GM21526 (cell line): Measurements from ENCODE around the gene SPTSSB.

Experiments used
- ATAC-seq: cut with Tn5 transposase; IDR thresholded peaks from one replicate; pipeline ENCODE4 v1.9.1; 2021; ENCODE audit warnings: moderate library complexity; ENCODE audit not compliant: unreplicated experiment, low FRiP score

SPTSSB gene

DNA sequence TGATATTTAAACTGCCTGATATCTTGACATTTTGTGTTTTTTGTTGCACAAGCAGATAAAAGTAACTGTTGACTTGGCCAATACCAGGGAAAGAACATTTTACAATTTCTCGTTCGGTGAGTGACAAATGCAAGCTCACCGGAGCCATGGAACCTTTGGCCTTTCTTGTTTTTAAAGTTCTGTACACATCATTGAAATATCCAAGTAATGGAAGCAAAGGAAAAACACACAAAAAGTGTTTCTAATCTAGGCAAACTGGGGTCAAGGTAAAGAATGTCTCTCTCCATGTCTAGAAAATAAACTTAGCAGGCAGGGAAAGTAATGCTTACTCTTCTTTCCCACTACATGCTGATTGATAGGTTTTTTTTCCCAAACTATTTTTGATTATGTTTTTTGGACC lies 27.8 kb downstream of the SPTSSB start:
- no peak for ATAC-seq

DNA sequence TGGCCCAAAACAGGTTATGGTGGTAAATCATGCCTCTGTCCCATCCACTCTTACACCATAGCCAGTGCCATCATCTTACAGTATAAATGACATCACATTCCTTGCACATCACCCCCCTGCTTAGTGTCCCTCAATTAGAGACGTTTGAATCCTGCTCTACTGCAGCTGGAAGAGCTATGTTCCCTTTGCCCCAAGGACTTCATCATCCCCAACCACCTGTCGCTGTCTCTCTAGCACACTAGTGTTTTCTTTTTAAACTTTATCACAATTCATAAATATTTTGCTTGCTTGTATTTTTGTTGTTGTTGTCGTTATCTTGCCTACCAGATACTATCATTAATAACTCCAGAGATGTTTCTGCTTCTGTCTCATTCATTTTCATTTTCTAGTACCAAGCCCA lies 28.7 kb downstream of the SPTSSB start:
- no peak for ATAC-seq

DNA sequence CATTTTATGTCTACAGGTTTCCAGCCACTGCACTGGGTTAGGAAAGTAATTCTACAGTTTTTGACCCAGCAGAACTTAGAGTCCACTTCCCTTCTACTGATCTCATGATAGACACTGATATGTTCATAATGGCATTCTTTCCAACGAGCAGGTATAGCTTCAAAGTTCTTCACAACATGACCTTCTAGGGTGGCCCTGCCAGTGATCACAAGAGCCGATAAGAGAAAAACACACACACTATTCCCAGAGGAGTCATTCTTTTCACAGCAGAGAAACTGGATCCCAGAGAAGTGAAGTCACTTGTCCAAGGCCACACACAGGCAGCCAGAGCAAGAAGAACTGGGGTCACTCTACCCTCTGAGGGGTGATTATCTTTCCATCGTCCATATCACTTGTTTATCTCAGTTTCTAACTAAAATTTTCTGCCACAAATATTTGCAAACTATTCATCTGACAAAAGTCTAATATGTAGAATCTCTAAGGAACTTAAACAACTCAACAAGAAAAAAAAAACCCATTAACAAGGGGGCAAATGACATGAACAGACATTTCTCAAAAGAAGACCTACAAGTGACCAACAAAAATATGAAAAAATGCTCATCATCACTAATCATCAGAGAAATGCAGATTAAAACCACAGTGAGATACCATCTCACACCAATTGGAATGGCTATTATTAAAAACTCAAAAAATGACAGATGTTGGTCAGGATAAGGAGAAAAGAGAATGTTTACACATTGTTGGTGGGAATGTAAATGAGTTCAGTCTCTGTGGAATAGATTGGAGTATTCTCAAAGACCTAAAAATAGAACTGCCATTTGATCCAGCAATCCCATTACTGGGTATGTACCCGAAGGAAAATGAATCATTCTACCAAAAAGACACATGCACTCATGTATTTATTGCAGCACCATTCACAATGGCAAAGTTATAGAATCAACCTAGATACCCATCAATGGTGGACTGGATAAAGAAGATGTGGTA lies 31.5 kb downstream of the SPTSSB start:
- no peak for ATAC-seq

DNA sequence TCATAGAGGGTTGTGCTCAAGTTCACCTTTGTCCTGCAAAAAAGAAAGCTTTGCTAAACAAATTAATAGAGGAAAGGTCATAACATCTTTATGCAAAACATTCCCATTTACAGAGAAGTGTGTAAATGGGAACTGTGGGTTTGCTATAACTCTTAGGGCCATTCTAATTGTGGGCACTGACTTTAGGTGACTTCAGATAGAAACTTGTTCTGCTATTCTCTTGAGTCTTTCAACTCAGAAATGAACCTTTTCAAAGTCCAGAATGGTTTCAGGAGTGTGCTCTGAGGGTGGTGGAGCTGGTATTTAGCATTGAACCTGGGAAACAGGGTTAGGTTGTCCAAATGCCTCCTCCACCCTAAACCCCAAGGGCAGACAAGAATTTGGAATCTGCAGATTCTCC lies 34.0 kb downstream of the SPTSSB start:
- no peak for ATAC-seq

DNA sequence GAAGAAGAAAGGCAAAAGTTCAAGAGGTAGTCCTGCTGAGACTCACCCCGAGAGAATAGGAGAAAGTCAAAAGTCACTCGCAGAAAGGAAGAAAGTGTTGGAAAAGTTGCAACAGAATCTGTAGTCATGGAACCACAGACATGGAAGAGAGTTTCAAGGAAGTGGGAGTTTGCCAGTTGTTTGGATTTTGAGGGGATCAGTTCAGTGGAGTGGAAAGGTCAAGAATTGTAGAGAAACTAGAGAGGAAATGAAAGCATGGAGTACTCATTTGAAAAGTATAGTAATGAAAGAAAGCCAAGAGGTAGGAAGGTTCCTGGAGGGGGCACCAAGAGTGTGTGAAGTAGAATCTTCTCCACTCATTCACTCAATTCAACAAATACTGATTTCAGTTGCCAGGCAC lies 34.7 kb downstream of the SPTSSB start:
- ATAC-seq: no peak

DNA sequence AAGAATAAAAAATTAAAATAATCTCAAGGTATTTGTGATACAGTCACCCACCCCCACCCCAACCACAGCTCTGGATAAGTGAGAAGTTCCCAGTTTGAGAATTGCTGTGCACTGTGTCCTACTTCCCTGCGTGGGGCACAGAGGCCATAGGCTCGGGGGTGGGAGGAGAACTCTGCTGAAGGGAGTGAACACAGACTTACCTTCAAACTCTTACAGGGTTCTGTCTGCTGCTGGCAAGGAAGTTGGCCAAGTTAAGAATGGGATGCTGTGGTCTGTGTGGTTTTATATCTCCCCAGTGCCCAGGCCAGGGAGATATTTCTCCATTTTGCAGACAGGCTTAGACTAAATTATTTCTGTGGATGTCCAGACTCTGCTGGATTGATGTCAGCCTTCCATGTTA lies 37.6 kb downstream of the SPTSSB start:
- ATAC-seq: no peak

DNA sequence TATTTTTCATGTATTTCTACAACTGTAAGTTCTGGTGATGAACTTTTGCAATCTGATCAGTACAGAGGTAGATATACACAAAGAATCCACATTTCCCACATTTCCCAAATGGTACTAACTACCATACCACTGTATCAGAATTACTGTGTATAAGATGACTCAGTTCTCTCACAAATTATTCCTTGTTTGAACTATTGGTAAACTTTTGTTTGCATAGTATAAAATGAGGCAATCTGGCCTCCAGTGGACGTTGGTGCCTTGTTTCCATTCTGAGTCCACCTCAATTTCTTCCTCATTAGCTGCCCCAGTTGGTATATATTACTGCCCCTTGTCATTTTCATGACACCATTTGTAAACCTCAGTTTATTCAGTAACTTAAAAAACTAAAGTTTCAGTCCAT lies 38.5 kb downstream of the SPTSSB start:
- ATAC-seq: no peak

DNA sequence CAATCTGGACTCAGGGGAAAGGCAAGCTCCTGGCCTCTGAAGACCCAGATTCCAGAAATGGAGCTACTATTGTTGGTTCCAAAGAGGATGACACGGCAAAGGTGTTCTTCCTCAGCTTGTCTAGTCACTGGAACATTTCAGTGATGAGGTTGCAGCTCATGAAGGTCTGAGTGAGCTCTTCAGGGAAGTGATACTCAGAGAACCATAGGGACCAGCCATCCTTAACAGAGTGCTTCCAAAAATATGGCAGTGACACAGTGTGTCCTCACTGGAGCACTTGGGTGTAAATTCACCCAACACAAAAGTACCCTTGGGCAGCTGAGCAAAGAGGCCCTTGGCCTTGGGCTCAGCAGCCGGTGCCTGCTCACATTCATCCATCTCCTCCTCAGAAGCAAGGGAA lies 46.3 kb downstream of the SPTSSB start:
- ATAC-seq: no peak

DNA sequence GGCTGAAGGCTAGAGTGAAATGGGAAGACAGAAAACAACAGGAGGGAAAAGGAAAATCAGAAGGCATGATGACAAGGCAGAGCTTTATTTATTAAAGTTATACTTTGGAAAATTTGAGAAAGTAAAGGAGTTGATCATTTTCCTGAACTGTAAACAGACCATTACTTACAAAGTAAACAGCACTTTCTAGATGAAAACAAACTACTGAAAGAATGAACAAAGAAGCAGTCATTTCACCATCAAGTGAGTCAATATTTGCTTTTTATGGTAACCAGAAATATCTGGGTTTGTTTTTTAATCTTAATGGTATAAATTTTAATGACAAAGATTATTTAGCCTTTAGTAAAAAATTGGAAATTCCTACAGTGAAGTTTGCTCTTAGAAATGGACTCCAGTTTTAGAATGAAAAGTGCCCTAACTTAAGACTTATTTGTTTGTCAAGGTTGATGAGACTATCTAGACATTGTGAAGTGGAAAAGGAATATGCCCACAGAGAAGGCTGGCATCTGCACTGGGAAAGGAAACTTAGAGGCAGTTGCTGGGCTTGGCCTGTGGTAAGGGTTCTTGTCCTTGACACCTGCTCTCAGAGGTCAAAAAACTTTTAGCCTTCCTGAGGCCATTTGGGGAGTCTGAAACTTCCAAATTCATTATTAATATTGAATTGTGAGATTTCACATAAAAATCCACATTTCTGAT lies 47.2 kb downstream of the SPTSSB start:
- ATAC-seq: no peak

DNA sequence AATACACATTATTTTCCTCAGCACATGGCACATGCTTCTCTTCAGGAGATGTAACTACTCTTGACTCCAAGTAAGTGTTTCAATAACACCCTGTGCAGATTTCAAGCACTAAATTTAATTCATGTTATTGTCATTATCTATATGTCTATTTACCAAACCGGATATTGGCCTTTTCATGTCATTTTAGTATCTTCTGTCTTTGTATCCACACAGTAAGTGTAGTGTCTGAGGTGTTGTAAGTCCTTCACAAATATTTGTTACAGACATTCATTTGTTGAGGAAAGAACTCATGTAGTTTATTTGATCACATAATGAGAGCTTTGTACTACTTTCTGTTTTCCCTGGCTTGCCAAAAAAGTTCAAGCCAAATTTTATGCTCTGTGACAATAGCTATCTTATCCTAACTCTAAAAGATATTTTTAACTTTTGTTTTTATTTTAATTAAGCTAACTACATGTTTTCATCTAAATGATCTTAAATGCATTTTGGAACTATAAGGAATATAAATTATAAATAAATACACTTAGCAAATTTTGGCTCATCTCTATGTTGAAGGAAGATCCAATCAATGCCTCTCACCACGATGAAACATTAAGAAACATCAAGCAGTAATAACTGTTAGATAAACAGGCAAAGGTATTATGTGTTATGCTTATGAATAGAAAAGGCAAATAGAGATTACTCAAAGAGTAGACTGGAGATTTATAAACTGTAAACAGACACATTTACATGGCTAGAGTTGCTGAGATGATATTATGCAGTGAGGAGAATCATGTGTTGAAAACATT lies 48.3 kb downstream of the SPTSSB start:
- ATAC-seq: no peak

DNA sequence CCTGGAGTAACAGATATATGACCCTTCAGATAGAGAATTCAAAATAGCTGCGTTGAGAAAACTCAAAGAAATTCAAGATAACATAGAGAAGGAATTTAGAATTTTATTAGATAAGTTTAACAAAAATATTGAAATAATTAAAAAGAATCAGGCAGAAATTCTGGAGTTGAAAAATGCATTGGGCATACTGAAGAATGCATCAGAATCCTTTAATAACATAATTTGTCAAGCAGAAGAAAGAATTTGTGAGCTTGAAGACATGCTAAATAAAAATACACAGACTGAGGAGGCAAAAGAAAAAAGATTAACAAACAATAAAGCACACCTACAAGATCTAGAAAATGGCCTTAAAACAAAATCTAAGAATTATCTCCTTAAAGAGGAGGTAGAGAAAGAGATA lies 50.5 kb downstream of the SPTSSB start:
- ATAC-seq: no peak

DNA sequence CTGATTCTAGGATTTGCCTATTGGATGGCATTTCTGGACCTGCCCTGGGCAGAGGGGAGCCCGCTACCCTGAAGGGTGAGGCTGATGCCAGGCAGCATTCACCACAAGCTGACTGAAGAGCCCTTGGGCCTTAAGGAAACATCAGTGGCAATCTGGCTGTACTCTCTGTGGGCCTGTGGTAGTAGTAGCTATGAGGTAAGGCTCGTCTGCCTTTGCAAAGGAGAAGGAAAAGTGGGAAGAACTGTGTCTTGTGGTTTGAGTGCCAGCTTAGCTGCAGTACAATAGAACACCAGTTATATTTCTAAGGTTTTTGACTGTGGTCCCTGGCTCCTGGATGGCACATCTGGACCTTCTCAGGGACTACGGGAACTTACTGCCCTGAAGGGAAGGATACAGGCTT lies 51.5 kb downstream of the SPTSSB start:
- ATAC-seq: no peak

DNA sequence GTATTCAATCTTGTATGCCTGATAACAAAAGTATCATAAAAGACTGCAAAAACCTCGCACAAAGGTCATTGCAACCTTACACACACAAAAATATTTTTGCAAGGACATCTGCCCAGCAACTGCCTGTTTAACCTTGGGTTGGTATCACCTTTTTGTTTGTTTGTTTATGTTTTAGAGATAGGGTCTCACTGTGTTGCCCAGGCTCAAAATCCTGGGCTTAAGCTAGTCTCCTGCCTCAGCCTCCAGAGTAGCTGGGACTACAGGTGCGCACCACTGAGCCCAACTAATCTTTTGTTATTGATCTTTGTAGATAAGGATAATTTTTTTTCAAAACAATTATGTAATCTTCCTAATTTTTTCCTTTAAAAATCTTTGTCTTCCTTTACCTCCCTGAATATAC lies 54.2 kb downstream of the SPTSSB start:
- ATAC-seq: no peak

DNA sequence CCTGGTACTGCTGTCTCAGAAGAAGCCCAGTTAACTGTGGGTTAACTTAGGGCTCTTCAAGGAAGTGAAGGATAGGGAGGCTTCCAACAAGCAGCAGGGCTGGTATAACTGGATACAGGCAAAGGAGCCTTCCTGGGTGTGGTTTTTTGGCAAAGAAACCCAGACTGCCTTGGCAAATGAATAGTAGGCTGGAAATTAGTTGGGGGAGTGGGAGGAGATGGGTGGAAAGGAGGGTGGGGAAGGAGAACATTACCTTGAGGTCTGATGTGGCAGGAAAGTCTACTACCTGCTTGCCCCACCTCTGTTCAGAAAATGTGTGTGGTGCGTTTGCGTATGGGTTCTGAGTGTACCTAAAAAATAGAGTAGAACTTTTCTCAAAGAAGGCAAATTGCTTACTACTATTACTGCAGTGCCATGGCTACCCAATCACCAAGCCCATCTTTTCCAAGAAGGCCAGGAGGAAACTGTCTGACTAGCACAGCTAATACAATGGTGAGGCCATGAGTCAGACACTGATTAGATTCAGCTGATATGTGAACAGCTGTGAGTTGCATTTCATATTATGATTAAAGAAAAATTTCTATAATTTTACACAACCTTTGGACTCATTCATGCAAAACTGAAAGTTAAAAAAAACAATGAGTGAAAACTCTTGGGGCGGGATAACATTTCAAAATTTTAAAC lies 55.2 kb downstream of the SPTSSB start:
- ATAC-seq: no peak

DNA sequence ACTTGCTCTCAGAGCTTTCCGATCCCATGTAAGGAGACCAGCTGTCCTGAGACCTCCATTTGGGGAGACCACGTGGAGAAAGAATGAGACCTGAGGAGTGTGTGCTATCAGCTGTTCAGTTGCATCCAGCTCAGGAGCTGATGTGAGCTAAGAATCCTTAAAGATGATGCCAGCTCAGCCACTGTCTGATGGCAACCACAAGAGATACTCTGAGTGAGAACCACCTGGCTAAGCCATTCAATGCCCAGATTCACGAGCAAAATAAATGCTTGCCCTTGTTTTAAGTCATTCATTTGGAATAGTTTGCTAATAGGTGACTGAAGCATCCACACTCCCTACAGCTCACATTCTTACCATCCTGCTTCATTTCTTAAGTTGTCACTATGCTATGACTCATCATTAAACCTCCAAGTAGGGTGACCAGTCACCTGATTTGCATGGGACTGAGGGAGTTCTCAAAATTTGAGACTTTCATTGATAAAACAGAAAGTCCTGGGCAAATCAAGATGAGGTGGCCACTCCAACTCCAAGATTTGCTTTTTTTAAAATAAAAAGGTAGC lies 56.4 kb downstream of the SPTSSB start:
- peak; percentile 53 for ATAC-seq

DNA sequence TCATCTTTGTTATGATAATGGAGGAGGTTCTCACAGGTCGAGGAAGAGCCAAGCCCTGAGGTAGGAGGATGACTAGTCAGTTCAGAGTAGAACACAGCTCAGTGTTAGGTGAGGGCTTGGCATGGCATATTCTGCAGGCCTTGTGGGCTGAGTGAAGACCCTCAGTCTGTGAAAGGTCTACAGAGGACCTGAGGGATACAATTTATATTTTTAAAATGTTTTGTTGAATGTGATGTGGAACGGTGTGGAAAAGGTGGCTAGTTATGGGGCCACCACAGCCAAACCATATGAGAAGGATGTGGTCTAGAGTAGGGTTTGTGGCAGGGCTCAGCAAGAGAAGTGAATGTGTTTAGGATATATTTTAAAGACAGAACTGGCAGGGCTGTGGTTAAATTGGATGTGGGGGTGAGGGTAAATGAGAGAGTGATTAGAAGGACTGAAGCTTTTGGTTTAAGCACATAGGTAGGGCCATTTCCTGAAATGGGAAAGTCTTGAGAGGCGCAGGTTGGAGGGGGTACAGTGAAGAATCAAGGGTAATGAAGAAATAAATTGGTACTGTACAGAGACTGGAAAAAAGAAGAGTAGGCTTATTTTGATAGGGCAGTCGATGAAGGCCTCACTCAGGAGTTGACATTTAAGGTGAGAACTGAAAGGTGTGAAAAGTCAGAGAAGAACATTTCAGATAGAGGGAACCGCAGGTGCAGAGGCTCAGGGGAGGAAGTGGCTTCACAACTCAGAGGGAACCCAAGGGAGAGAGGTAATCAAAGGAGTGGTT lies 60.5 kb downstream of the SPTSSB start:
- ATAC-seq: peak; percentile 71

DNA sequence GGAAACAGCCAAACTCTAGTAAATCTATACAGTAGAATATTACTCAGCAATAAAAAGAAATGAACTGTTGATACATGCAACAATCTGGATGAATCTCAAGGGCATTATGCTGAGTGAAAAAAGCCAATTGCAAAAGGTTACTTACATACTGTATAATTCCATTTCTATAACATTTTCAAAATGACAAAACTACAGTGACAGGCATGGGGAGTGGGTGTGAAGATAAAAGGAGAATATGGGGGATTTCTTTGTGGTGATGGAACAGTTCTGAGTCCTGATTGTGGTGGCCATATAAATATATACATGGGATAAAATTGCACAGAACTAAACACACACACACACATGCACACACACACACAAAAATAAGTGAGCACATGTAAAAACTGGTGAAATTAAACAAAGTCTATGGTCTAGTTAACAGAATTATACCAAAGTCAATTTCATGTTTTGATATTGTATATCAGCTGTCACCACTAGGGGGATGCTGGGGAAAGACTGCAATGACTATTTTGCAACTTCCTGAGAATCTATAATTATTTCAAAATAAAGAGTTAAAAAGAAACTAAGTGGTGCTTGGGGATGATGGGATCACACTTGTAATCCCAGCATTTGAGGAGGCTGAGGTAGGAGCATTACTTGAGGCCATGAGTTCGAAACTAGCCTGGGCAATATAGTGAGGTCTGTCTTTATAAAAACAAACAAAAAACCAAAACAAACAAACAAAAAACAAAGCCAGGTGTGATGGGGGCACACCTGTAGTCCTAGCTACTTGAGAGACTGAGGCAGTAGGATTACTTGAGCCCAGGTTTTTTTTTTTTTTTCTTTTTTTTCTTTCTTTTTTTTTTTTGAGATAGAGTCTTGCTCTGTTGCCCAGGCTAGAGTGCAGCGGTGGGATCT lies 66.0 kb downstream of the SPTSSB start:
- ATAC-seq: peak; percentile 57

DNA sequence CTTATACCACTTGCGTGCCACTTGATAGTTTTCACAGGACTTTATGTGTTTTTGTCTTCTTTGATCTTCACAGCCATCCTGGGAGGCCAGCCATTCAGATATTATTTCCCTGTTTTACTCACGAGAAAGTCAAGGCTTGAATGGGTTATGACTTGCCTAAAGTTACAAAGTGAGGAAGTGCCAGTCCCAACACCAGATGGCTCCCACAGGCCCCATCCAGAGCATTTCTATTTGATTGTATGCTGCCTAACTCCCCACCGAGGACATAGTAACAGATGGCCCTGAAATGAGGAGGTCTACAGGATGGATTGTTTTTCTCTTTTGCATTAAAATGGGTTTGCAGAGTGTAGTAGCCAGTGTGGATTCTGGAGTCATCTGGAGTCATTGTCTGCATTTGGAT lies 74.5 kb downstream of the SPTSSB start:
- no peak for ATAC-seq
